H1 (cell line): ENCODE measurements around the gene PLCZ1. TPM values are rescaled to one million over a fixed set of nuclear protein-coding genes. Genes with fewer than 3 reads are reported as not detected.

Experiments used
- CTCF ChIA-PET: fragments of 300-600 bp; sonication (Branson Sonifier 250); formaldehyde crosslinking; loops from one replicate; lab custom pipeline; 2021; ENCODE audit not compliant: partially characterized antibody; lab: Charles Lee
- POLR2A ChIA-PET: fragments of 300-600 bp; sonication (Branson Sonifier 250); formaldehyde crosslinking; loops from one replicate; lab custom pipeline; 2021; ENCODE audit warnings: inconsistent platforms; ENCODE audit not compliant: partially characterized antibody; lab: Charles Lee
- DNase-seq, 2 experiments: peaks; one replicate each; pipeline versions ENCODE4 v3.0.0 to v3.0.0-alpha.2; 2010 to 2022; ENCODE audit warnings: low spot score in 2 of 2, low read depth in 1 of 2, mixed read lengths in 1 of 2
- FAIRE-seq: peaks from 2 replicates; lab custom pipeline; 2011; peaks lifted over from hg19 to GRCh38; lab: Jason Lieb, UNC
- H2AFZ ChIP-seq: 2 replicates; pipeline ENCODE4 v1.8.1; 2012; ENCODE audit warnings: low read length, inconsistent platforms
- H2AK5ac ChIP-seq: 2 replicates; pipeline ENCODE4 v1.6.1; 2013; ENCODE audit warnings: low read depth, low read length
- H2BK120ac ChIP-seq: replicated peaks from 2 replicates; pipeline ENCODE3; 2013; ENCODE audit warnings: low read depth, low read length, inconsistent platforms
- H2BK12ac ChIP-seq: 2 replicates; pipeline ENCODE4 v1.6.1; 2013; ENCODE audit warnings: low read depth, low read length
- H2BK15ac ChIP-seq: 2 replicates; pipeline ENCODE4 v1.6.1; 2013; ENCODE audit warnings: low read length
- H2BK20ac ChIP-seq: 2 replicates; pipeline ENCODE4 v1.6.1; 2013; ENCODE audit warnings: low read length
- H2BK5ac ChIP-seq: 2 replicates; pipeline ENCODE4 v1.6.1; 2013; ENCODE audit warnings: low read depth, low read length
- H3K14ac ChIP-seq: 2 replicates; pipeline ENCODE4 v1.6.1; 2013; ENCODE audit warnings: inconsistent platforms; ENCODE audit not compliant: insufficient read length
- H3K18ac ChIP-seq: 2 replicates; pipeline ENCODE4 v1.6.1; 2013; ENCODE audit warnings: low read length; ENCODE audit errors: extremely low read depth
- H3K23ac ChIP-seq: 2 replicates; pipeline ENCODE4 v1.6.1; 2013; ENCODE audit warnings: inconsistent platforms; ENCODE audit not compliant: insufficient read length
- H3K23me2 ChIP-seq: 2 replicates; pipeline ENCODE4 v1.6.1; 2013; ENCODE audit warnings: low read depth, low read length
- H3K27ac ChIP-seq: 2 replicates; pipeline ENCODE4 v1.6.1; 2011; ENCODE audit warnings: low read depth, low read length, inconsistent platforms
- H3K27me3 ChIP-seq, 4 experiments: replicated peaks in 1 of 4; 1 replicate in 1 of 4; 2 replicates in 3 of 4; pipeline versions ENCODE4 v1.6.1 to v1.8.1; 2011 to 2013; ENCODE audit warnings: low read length in 3 of 4, mild to moderate bottlenecking in 3 of 4, inconsistent platforms in 2 of 4, mixed read lengths in 2 of 4, moderate library complexity in 1 of 4; ENCODE audit not compliant: control insufficient read depth in 3 of 4, insufficient read depth in 3 of 4; ENCODE audit errors: extremely low read depth in 1 of 4
- H3K36me3 ChIP-seq, 4 experiments: 2 replicates each; pipeline versions ENCODE4 v1.6.1 to v1.8.1; 2011 to 2013; ENCODE audit warnings: mild to moderate bottlenecking in 4 of 4, low read length in 3 of 4, moderate library complexity in 2 of 4, control low read depth in 1 of 4, inconsistent platforms in 1 of 4; ENCODE audit not compliant: insufficient read depth in 4 of 4, control insufficient read depth in 2 of 4
- H3K4ac ChIP-seq: replicated peaks from 2 replicates; pipeline ENCODE3; 2013; ENCODE audit warnings: low read length, low read depth, mixed read lengths, inconsistent platforms; ENCODE audit not compliant: insufficient read length
- H3K4me1 ChIP-seq, 4 experiments: replicated peaks in 1 of 4; 1 replicate in 1 of 4; 2 replicates in 3 of 4; pipeline versions ENCODE4 v1.6.1 to v1.8.1; 2011 to 2013; ENCODE audit warnings: low read length in 3 of 4, inconsistent platforms in 2 of 4, mixed read lengths in 1 of 4; ENCODE audit not compliant: insufficient read depth in 4 of 4, control insufficient read depth in 3 of 4
- H3K4me2 ChIP-seq, 2 experiments: 2 replicates each; pipeline versions ENCODE4 v1.6.1 to v1.8.1; 2011 to 2013; ENCODE audit warnings: low read depth in 2 of 2, low read length in 2 of 2, control low read depth in 1 of 2, inconsistent platforms in 1 of 2, mild to moderate bottlenecking in 1 of 2; ENCODE audit not compliant: insufficient read depth in 1 of 2
- H3K4me3 ChIP-seq, 4 experiments: fragments of 200-600, 300-600 bp in 1 of 4; sonication (generic), shearing (Covaris generic), sonication (Bioruptor Twin) in 1 of 4; 2 replicates each; pipeline versions ENCODE4 v1.5.1 to v1.8.1; 2011 to 2016; ENCODE audit warnings: low read length in 4 of 4, low read depth in 3 of 4, control low read depth in 2 of 4, inconsistent platforms in 2 of 4, mild to moderate bottlenecking in 2 of 4, mixed read lengths in 1 of 4, moderate library complexity in 1 of 4; ENCODE audit not compliant: insufficient read depth in 2 of 4; ENCODE audit errors: extremely low read depth in 1 of 4
- H3K56ac ChIP-seq: replicated peaks from 2 replicates; pipeline ENCODE3; 2013; ENCODE audit warnings: low read depth, mild to moderate bottlenecking, mixed read lengths, low read length, inconsistent platforms; ENCODE audit not compliant: insufficient read length
- H3K79me1 ChIP-seq: 2 replicates; pipeline ENCODE4 v1.6.1; 2013; ENCODE audit warnings: low read depth, low read length, control low read depth
- H3K79me2 ChIP-seq, 2 experiments: 2 replicates each; pipeline versions ENCODE4 v1.6.1 to v1.8.1; 2012 to 2013; ENCODE audit warnings: low read length in 2 of 2, mild to moderate bottlenecking in 2 of 2, inconsistent platforms in 1 of 2; ENCODE audit not compliant: insufficient read depth in 2 of 2, control insufficient read depth in 1 of 2
- H3K9ac ChIP-seq, 4 experiments: replicated peaks in 1 of 4; 1 replicate in 1 of 4; 2 replicates in 3 of 4; pipeline versions ENCODE4 v1.6.1 to v1.8.1; 2011 to 2013; ENCODE audit warnings: low read depth in 3 of 4, low read length in 3 of 4, control low read depth in 2 of 4, mild to moderate bottlenecking in 2 of 4, moderate library complexity in 2 of 4, inconsistent platforms in 1 of 4; ENCODE audit errors: extremely low read depth in 1 of 4
- H3K9me3 ChIP-seq, 2 experiments: 2 replicates each; pipeline versions ENCODE4 v1.6.1 to v1.8.1; 2012 to 2013; ENCODE audit warnings: mild to moderate bottlenecking in 2 of 2, moderate library complexity in 2 of 2, control low read depth in 1 of 2, inconsistent platforms in 1 of 2, low read depth in 1 of 2, low read length in 1 of 2, mixed read lengths in 1 of 2; ENCODE audit not compliant: insufficient read depth in 2 of 2
- H4K20me1 ChIP-seq, 2 experiments: replicated peaks in 1 of 2; 2 replicates each; pipeline versions ENCODE3 to v1.8.1; 2011 to 2013; ENCODE audit warnings: inconsistent platforms in 2 of 2, low read length in 2 of 2, mild to moderate bottlenecking in 1 of 2; ENCODE audit not compliant: insufficient read depth in 2 of 2, control insufficient read depth in 1 of 2
- H4K5ac ChIP-seq: 2 replicates; pipeline ENCODE4 v1.6.1; 2013; ENCODE audit warnings: low read length, low read depth, mixed read lengths, inconsistent platforms; ENCODE audit not compliant: insufficient read length
- H4K8ac ChIP-seq: 2 replicates; pipeline ENCODE4 v1.8.0; 2013; ENCODE audit warnings: mild to moderate bottlenecking, moderate library complexity, low read length, inconsistent platforms; ENCODE audit not compliant: insufficient read depth; ENCODE audit errors: extremely low read depth
- H4K91ac ChIP-seq: replicated peaks from 2 replicates; pipeline ENCODE3; 2013; ENCODE audit warnings: low read length, mixed read lengths, inconsistent platforms; ENCODE audit not compliant: insufficient read length
- BRCA1 ChIP-seq: IDR thresholded peaks from 2 replicates; pipeline ENCODE4 v1.6.1; 2012; ENCODE audit warnings: low read depth, low read length, improper control_type of control experiment
- EZH2 ChIP-seq: fragments of 200-600 bp; sonication (generic); IDR thresholded peaks from 2 replicates; pipeline ENCODE4 v1.7.1; 2012; ENCODE audit warnings: low read depth, mild to moderate bottlenecking, moderate library complexity, low read length, inconsistent platforms; ENCODE audit not compliant: severe bottlenecking
- FOSL1 ChIP-seq: IDR thresholded peaks from 2 replicates; pipeline ENCODE4 v1.6.1; 2011; ENCODE audit warnings: mild to moderate bottlenecking, low read depth, low read length, moderate library complexity; ENCODE audit not compliant: insufficient read depth
- WGBS, 2 experiments: shearing (Covaris generic) in 1 of 2; methylation state at CpG; one replicate each; pipeline versions ENCODE4 v1.1.6 to v1.1.7; 2013 to 2015; ENCODE audit warnings: low lambda C conversion rate in 2 of 2, mixed read lengths in 2 of 2, inconsistent platforms in 1 of 2, low coverage in 1 of 2, missing lambda C conversion rate in 1 of 2; ENCODE audit not compliant: insufficient replicate concordance in 2 of 2, insufficient coverage in 1 of 2, insufficient read length in 1 of 2; ENCODE audit errors: extremely low coverage in 1 of 2, missing lambda C conversion rate in 1 of 2; 5-methylcytosine and 5-hydroxymethylcytosine counted together
- polyA plus RNA-seq, 7 experiments: library from polyadenylated mRNA; depleted of rRNA in 3 of 7; stranded (reverse) in 5 of 7; unstranded in 2 of 7; fragments of >200 nt in 5 of 7; fragments of 200-250 nt in 2 of 7; gene quantifications; 1 replicate in 5 of 7; 2 replicates in 1 of 7; 4 replicates in 1 of 7; pipeline versions ENCODE4 v1.2.1 to v1.2.3, GENCODE V29; 2011 to 2013; ENCODE audit warnings: missing spikeins in 2 of 7, mixed read lengths in 2 of 7
- total RNA-seq: library from RNA; stranded (reverse); fragmentation: NEBNext Ultra II Directional; extraction: Animal tissue kit (Norgen Biotek cat#: 25700); gene quantifications from 2 replicates; pipeline ENCODE4 v1.2.1, GENCODE V29; 2021

The PLCZ1 gene
- total and polyA plus RNA-seq, 2 of the 8 experiments (the other 6 are each of a cell fraction or from before 2014, with no cell fraction given) = not detected

DNA sequence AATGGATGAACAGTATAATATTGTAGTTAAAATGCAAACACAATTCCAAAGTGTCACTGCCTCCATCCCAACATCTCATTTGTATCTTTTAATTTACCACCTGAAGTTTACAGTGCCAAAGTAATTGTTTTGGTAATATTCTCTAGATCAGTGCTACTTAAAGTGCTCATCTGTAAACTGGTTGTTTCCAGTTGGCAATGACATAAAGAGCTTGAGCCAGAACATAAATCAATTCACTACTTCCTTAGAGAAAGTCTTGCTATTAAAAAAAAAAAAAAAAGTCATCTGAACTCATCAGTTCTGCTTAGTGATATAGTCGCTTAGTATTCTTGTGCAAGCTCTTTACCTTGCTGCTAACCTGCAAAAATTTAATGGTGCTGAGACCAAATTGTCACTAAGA, 16.4 kb downstream of the PLCZ1 start:
- H3K27ac ChIP-seq = no peak overlapping the region
- H2BK120ac ChIP-seq = no peak overlapping the region
- POLR2A ChIA-PET = no interaction called here
- no peak overlapping the region for H3K23ac ChIP-seq
- CTCF ChIA-PET = interaction anchor here (0.6 kb wide), 1 partner anchor 183 kb away, joined by 3 read pairs; no protein-coding TSS in a partner anchor
- H3K9ac ChIP-seq = no peak overlapping the region
- H4K91ac ChIP-seq = no peak overlapping the region
- no peaks in the 10 kb centered on the region for H3K23me2 ChIP-seq
- H3K27me3 ChIP-seq = no peaks in the 10 kb centered on the region
- no peak overlapping the region for H3K4me2 ChIP-seq
- no peak overlapping the region for H2BK20ac ChIP-seq
- H2AFZ ChIP-seq = no peak overlapping the region
- H3K4me1 ChIP-seq = no peaks in the 10 kb centered on the region
- H2BK12ac ChIP-seq = no peak overlapping the region
- no peaks in the 10 kb centered on the region for H3K9me3 ChIP-seq
- H3K56ac ChIP-seq = no peak overlapping the region
- H3K14ac ChIP-seq = no peak overlapping the region
- no peak overlapping the region for H3K4ac ChIP-seq
- no peaks in the 10 kb centered on the region for H3K36me3 ChIP-seq
- FAIRE-seq (no peak), DNase-seq (no peak)
- WGBS, 2 experiments = 76% methylated on average over 1 of the region's 1 CpG; no CpG with 5 or more reads in 1 of the 2 experiments
- no peak overlapping the region for H2BK5ac ChIP-seq
- no peak for TF ChIP-seq FOSL1
- TF ChIP-seq BRCA1 = no peak
- no peak for TF ChIP-seq EZH2
- no peak overlapping the region for H2BK15ac ChIP-seq
- no peak overlapping the region for H4K5ac ChIP-seq
- H4K20me1 ChIP-seq = no peaks in the 10 kb centered on the region
- no peak overlapping the region for H2AK5ac ChIP-seq
- no peak overlapping the region for H3K4me3 ChIP-seq
- no peak overlapping the region for H4K8ac ChIP-seq
- no peak overlapping the region for H3K18ac ChIP-seq
- H3K79me1 ChIP-seq = no peaks in the 10 kb centered on the region
- no peaks in the 10 kb centered on the region for H3K79me2 ChIP-seq
